ENCODE results near the gene ANKHD1. TPM values are rescaled to one million over a fixed set of nuclear protein-coding genes. Genes with fewer than 3 reads are reported as not detected.
"Not testable (repeated sequence)": the region's sequence is repeated elsewhere in the genome, so short reads cannot be mapped to it uniquely, and the experiment has no call there.

Gene ANKHD1
- polyA plus RNA-seq, 1 donor from 2014 or later = 61.8 TPM

DNA sequence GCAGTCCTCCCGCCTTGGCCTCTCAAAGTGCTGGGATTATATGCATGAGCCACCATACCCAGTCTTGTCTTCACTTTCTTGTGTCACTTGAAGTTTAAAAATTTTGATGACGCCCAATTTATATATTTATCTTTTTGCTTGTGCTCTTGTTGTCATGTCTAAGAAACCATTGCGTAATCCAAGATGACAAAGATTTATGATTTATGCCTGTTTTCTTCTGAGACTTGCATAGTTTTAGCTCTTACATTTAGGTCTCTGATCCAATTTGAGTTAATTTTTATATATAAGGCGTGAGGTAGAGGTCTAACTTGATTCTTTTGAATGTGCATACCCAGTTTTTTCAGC is 18.6 kb downstream of the ANKHD1 start:
- Histone ChIP-seq H3K9ac (ENCODE audit: low read length) (no peak overlapping the region), H3K4me2 (ENCODE audit: low read length) (no peak overlapping the region), H2AFZ (ENCODE audit: low read depth, low read length) (no peak overlapping the region), H4K20me1 (ENCODE audit: insufficient read depth) (no peaks in the 10 kb centered on the region), H3K27me3 (ENCODE audit: insufficient read depth, low read depth, low read length) (no peaks in the 10 kb centered on the region), H3K4me3 (ENCODE audit: low read length) (no peak overlapping the region), H3F3A (ENCODE audit: insufficient read depth, low read length, poor library complexity, severe bottlenecking) (no peaks in the 10 kb centered on the region), H3K79me2 (replicated peaks; ENCODE audit: insufficient read depth, low read length) (peaks cover 59% of the 10 kb centered on the region), H3K27ac (ENCODE audit: low read length) (no peak overlapping the region), H3K9me2 (ENCODE audit: insufficient read depth, low read length) (no peaks in the 10 kb centered on the region), H3K36me3 (ENCODE audit: insufficient read depth, low read length) (no peaks in the 10 kb centered on the region), H3K9me3 (ENCODE audit: low read length) (no peaks in the 10 kb centered on the region)
- TF ChIP-seq RAD21 (conservative IDR thresholded peaks at IDR 0.05) = no peak
- TF ChIP-seq MXI1 (conservative IDR thresholded peaks at IDR 0.05; ENCODE audit: poor library complexity, severe bottlenecking) = no peak
- no peak for TF ChIP-seq SMC3 (conservative IDR thresholded peaks at IDR 0.05; ENCODE audit: poor library complexity)
- no peak for TF ChIP-seq TAF1 (IDR thresholded peaks at IDR 0.05; ENCODE audit: low read depth)
- TF ChIP-seq EZH2 (IDR thresholded peaks at IDR 0.05; ENCODE audit: borderline replicate concordance, insufficient read depth, low read length, poor library complexity, severe bottlenecking) = no peak
- no peak for TF ChIP-seq EP300 (conservative IDR thresholded peaks at IDR 0.05; ENCODE audit: poor library complexity, severe bottlenecking)
- TF ChIP-seq POLR2AphosphoS5 (IDR thresholded peaks at IDR 0.05) = no peak
- TF ChIP-seq, protein P1, sequence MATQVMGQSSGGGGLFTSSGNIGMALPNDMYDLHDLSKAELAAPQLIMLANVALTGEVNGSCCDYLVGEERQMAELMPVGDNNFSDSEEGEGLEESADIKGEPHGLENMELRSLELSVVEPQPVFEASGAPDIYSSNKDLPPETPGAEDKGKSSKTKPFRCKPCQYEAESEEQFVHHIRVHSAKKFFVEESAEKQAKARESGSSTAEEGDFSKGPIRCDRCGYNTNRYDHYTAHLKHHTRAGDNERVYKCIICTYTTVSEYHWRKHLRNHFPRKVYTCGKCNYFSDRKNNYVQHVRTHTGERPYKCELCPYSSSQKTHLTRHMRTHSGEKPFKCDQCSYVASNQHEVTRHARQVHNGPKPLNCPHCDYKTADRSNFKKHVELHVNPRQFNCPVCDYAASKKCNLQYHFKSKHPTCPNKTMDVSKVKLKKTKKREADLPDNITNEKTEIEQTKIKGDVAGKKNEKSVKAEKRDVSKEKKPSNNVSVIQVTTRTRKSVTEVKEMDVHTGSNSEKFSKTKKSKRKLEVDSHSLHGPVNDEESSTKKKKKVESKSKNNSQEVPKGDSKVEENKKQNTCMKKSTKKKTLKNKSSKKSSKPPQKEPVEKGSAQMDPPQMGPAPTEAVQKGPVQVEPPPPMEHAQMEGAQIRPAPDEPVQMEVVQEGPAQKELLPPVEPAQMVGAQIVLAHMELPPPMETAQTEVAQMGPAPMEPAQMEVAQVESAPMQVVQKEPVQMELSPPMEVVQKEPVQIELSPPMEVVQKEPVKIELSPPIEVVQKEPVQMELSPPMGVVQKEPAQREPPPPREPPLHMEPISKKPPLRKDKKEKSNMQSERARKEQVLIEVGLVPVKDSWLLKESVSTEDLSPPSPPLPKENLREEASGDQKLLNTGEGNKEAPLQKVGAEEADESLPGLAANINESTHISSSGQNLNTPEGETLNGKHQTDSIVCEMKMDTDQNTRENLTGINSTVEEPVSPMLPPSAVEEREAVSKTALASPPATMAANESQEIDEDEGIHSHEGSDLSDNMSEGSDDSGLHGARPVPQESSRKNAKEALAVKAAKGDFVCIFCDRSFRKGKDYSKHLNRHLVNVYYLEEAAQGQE (IDR thresholded peaks at IDR 0.05; ENCODE audit: borderline replicate concordance) = no peak
- TF ChIP-seq, protein P2, sequence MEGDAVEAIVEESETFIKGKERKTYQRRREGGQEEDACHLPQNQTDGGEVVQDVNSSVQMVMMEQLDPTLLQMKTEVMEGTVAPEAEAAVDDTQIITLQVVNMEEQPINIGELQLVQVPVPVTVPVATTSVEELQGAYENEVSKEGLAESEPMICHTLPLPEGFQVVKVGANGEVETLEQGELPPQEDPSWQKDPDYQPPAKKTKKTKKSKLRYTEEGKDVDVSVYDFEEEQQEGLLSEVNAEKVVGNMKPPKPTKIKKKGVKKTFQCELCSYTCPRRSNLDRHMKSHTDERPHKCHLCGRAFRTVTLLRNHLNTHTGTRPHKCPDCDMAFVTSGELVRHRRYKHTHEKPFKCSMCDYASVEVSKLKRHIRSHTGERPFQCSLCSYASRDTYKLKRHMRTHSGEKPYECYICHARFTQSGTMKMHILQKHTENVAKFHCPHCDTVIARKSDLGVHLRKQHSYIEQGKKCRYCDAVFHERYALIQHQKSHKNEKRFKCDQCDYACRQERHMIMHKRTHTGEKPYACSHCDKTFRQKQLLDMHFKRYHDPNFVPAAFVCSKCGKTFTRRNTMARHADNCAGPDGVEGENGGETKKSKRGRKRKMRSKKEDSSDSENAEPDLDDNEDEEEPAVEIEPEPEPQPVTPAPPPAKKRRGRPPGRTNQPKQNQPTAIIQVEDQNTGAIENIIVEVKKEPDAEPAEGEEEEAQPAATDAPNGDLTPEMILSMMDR (IDR thresholded peaks at IDR 0.05; ENCODE audit: poor library complexity, severe bottlenecking) = no peak

DNA sequence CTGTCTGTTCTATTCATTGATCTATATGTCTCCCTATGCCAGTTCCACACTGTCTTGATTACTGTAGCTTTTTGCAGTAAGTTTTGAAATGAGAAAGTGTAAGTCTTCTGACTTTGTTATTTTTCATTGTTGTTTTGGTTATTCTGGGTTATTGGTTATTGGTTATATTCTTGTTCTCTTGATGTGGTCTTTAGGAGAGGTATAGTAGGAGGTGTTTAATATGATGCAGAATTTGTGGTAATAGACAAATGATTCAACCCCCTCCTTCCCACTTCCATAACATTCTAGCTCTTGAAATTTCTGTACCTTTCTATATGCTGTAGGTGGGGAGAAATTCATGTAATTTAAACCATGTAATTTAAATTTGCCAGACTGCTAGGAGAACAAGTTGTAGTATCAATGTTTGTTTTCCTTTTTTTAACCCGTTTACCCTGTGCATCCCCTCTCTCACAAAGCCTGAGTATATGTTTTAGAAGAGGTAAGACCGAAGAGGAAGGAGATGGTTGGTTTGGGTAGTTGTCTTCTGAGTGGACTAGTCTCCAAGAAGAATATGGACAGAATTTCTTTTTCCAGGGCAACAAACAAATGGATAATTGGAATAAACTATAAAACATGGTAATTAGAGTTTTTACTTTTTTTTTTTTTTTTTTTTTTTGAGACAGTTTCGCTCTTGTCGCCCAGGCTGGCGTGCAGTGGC is 19.2 kb downstream of the ANKHD1 start:
- no peaks in the 10 kb centered on the region for H3K27me3 ChIP-seq (ENCODE audit: insufficient read depth, low read depth, low read length)
- H3F3A ChIP-seq (ENCODE audit: insufficient read depth, low read length, poor library complexity, severe bottlenecking) = no peaks in the 10 kb centered on the region
- H3K4me3 ChIP-seq (ENCODE audit: low read length) = no peak overlapping the region
- H3K36me3 ChIP-seq (ENCODE audit: insufficient read depth, low read length) = no peaks in the 10 kb centered on the region
- peaks cover 65% of the 10 kb centered on the region for H3K79me2 ChIP-seq (replicated peaks; ENCODE audit: insufficient read depth, low read length)
- no peaks in the 10 kb centered on the region for H3K9me2 ChIP-seq (ENCODE audit: insufficient read depth, low read length)
- no peaks in the 10 kb centered on the region for H3K9me3 ChIP-seq (ENCODE audit: low read length)
- no peak overlapping the region for H3K9ac ChIP-seq (ENCODE audit: low read length)
- H2AFZ ChIP-seq (ENCODE audit: low read depth, low read length) = no peak overlapping the region
- no peak overlapping the region for H3K4me2 ChIP-seq (ENCODE audit: low read length)
- no peak overlapping the region for H3K27ac ChIP-seq (ENCODE audit: low read length)
- no peaks in the 10 kb centered on the region for H4K20me1 ChIP-seq (ENCODE audit: insufficient read depth)
- no peak for TF ChIP-seq EP300 (conservative IDR thresholded peaks at IDR 0.05; ENCODE audit: poor library complexity, severe bottlenecking)
- TF ChIP-seq, protein P1 (IDR thresholded peaks at IDR 0.05; ENCODE audit: borderline replicate concordance) = no peak
- no peak for TF ChIP-seq EZH2 (IDR thresholded peaks at IDR 0.05; ENCODE audit: borderline replicate concordance, insufficient read depth, low read length, poor library complexity, severe bottlenecking)
- no peak for TF ChIP-seq POLR2AphosphoS5 (IDR thresholded peaks at IDR 0.05)
- TF ChIP-seq, protein P2 (IDR thresholded peaks at IDR 0.05; ENCODE audit: poor library complexity, severe bottlenecking) = no peak
- no peak for TF ChIP-seq RAD21 (conservative IDR thresholded peaks at IDR 0.05)
- TF ChIP-seq MXI1 (conservative IDR thresholded peaks at IDR 0.05; ENCODE audit: poor library complexity, severe bottlenecking) = no peak
- TF ChIP-seq TAF1 (IDR thresholded peaks at IDR 0.05; ENCODE audit: low read depth) = no peak
- TF ChIP-seq SMC3 (conservative IDR thresholded peaks at IDR 0.05; ENCODE audit: poor library complexity) = no peak

DNA sequence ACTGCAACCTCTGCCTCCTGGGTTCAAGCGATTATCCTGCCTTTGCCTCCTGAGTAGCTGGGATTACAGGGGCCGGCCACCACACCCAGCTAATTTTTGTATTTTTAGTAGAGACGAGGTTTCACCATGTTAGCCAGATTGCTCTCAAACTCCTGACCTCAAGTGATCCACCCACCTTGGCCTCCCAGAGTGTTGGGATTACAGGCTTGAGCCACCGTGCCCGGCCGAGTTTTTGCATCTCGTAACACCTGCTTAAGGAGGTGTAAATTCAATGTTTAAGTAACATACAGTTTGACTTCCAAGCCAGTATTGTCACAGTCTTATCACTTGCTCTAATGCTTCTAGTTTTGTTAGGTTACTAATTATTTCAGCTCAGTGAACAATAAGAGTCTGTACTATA is 19.7 kb downstream of the ANKHD1 start:
- not testable (repeated sequence) for H3K9me2 ChIP-seq (ENCODE audit: insufficient read depth, low read length); H3K36me3 ChIP-seq (ENCODE audit: insufficient read depth, low read length); H3K9ac ChIP-seq (ENCODE audit: low read length); H3F3A ChIP-seq (ENCODE audit: insufficient read depth, low read length, poor library complexity, severe bottlenecking); H3K4me3 ChIP-seq (ENCODE audit: low read length); H4K20me1 ChIP-seq (ENCODE audit: insufficient read depth); H3K27me3 ChIP-seq (ENCODE audit: insufficient read depth, low read depth, low read length); H3K9me3 ChIP-seq (ENCODE audit: low read length); H3K27ac ChIP-seq (ENCODE audit: low read length); H3K4me2 ChIP-seq (ENCODE audit: low read length); H2AFZ ChIP-seq (ENCODE audit: low read depth, low read length)
- H3K79me2 ChIP-seq (replicated peaks; ENCODE audit: insufficient read depth, low read length) = peaks cover 63% of the 10 kb centered on the region
